WERI-Rb-1 (cell line): ENCODE results near the gene HLA-DRB1.
"Not testable (repeated sequence)": the region's sequence is repeated elsewhere in the genome, so short reads cannot be mapped to it uniquely, and the experiment has no call there.

Experiments
- DNase-seq: peaks from one replicate; pipeline ENCODE4 v3.0.0-alpha.2; 2020
- H3K27ac ChIP-seq: fragments of 250-450 bp; sonication (Bioruptor Pico); 2 replicates; pipeline ENCODE4 v1.5.1; 2020; ENCODE audit warnings: mild to moderate bottlenecking, moderate library complexity
- H3K27me3 ChIP-seq: fragments of 250-450 bp; sonication (Bioruptor Pico); 2 replicates; pipeline ENCODE4 v1.5.1; 2021; ENCODE audit warnings: mild to moderate bottlenecking, low read depth, moderate library complexity; ENCODE audit not compliant: insufficient read depth, severe bottlenecking
- H3K36me3 ChIP-seq: fragments of 250-450 bp; sonication (Bioruptor Pico); 2 replicates; pipeline ENCODE4 v1.5.1; 2020; ENCODE audit warnings: mild to moderate bottlenecking, moderate library complexity
- H3K4me3 ChIP-seq: 2 replicates; pipeline ENCODE4 v1.5.1; 2011; ENCODE audit warnings: low read depth, mild to moderate bottlenecking, control low read depth, low read length
- H3K9me3 ChIP-seq: fragments of 250-450 bp; sonication (Bioruptor Pico); 2 replicates; pipeline ENCODE4 v1.5.1; 2021; ENCODE audit warnings: mild to moderate bottlenecking, moderate library complexity; ENCODE audit not compliant: severe bottlenecking
- CTCF ChIP-seq: IDR thresholded peaks from 2 replicates; pipeline ENCODE4 v1.5.1; 2011; ENCODE audit warnings: low read depth, mild to moderate bottlenecking, control low read depth, inconsistent platforms, low read length

The HLA-DRB1 gene

GRCh38 chr6:32635526-32636123 lies 46.0 kb upstream of the HLA-DRB1 start:
- Histone ChIP-seq H3K4me3 (no peak overlapping the region), H3K27me3 (peaks cover 83% of the 10 kb centered on the region), H3K36me3 (no peaks in the 10 kb centered on the region), H3K9me3 (peaks cover 1% of the 10 kb centered on the region), H3K27ac (no peak overlapping the region)
- no peak for DNase-seq
- no peak for TF ChIP-seq CTCF

GRCh38 chr6:32629793-32630192 lies 40.1 kb upstream of the HLA-DRB1 start:
- not testable (repeated sequence) for DNase-seq, H3K4me3 ChIP-seq, H3K27ac ChIP-seq, H3K9me3 ChIP-seq, H3K36me3 ChIP-seq
- peaks cover 34% of the 10 kb centered on the region for H3K27me3 ChIP-seq

- peaks cover 2% of the 10 kb centered on the region for H3K9me3 ChIP-seq
- no peak for TF ChIP-seq CTCF
- H3K27me3 ChIP-seq: peaks cover 16% of the 10 kb centered on the region
- H3K4me3 ChIP-seq: no peak overlapping the region
- H3K36me3 ChIP-seq: no peaks in the 10 kb centered on the region
- DNase-seq: no peak
- H3K27ac ChIP-seq: no peak overlapping the region
These were observed 38.2 kb upstream of the HLA-DRB1 start for GRCh38 chr6:32627831-32628230.

- TF ChIP-seq CTCF: no peak
- no peak overlapping the region for H3K4me3 ChIP-seq
- no peak overlapping the region for H3K27ac ChIP-seq
- H3K9me3 ChIP-seq: peaks cover 2% of the 10 kb centered on the region
- no peak for DNase-seq
- no peaks in the 10 kb centered on the region for H3K36me3 ChIP-seq
- H3K27me3 ChIP-seq: peaks cover 13% of the 10 kb centered on the region
These were observed 37.6 kb upstream of the HLA-DRB1 start for GRCh38 chr6:32627249-32627648.

- peaks cover 10% of the 10 kb centered on the region for H3K27me3 ChIP-seq
- DNase-seq: no peak
- H3K36me3 ChIP-seq: no peaks in the 10 kb centered on the region
- H3K27ac ChIP-seq: no peak overlapping the region
- no peaks in the 10 kb centered on the region for H3K9me3 ChIP-seq
- TF ChIP-seq CTCF: no peak
- H3K4me3 ChIP-seq: no peak overlapping the region
These were observed 35.5 kb upstream of the HLA-DRB1 start for GRCh38 chr6:32625137-32625536.

GRCh38 chr6:32624565-32624964 lies 34.9 kb upstream of the HLA-DRB1 start:
- Histone ChIP-seq H3K36me3 (no peaks in the 10 kb centered on the region), H3K27me3 (peaks cover 10% of the 10 kb centered on the region), H3K27ac (no peak overlapping the region), H3K4me3 (no peak overlapping the region), H3K9me3 (no peaks in the 10 kb centered on the region)
- no peak for DNase-seq
- no peak for TF ChIP-seq CTCF
